T47D (cell line): Measurements from ENCODE around the gene MED13.
"Not testable (repeated sequence)": the region's sequence is repeated elsewhere in the genome, so short reads cannot be mapped to it uniquely, and the experiment has no call there.

ENCODE experiments used
- DNase-seq, 2 experiments: peaks; one replicate each; pipeline versions ENCODE4 v3.0.0 to v3.0.0-alpha.2; 2011 to 2012; ENCODE audit warnings: low read depth in 1 of 2, low spot score in 1 of 2
- JUND ChIP-seq: IDR thresholded peaks from 2 replicates; pipeline ENCODE4 v1.6.1; 2012; ENCODE audit warnings: low read depth
- in situ Hi-C: cut with HindIII; loops from 2 replicates; pipeline ENCODE4 v1.10.0; 2016; ENCODE audit warnings: low sequenced_read_pairs, low pct_unique_long_range_greater_than_20kb

MED13 gene

GRCh38 chr17:62000186-62000585 is 64.9 kb downstream of the MED13 start:
- DNase-seq, result no peak
- no peak for TF ChIP-seq JUND
- in situ Hi-C loops, result no loop called here

- in situ Hi-C loops, DNase-seq: not testable (repeated sequence)
These were observed 66.5 kb downstream of the MED13 start for GRCh38 chr17:61998534-61998933.

- no peak for TF ChIP-seq JUND
- in situ Hi-C loops, result no loop called here
- DNase-seq, result peak in 1 of 2 experiments; percentile 6
These were observed 67.4 kb downstream of the MED13 start for GRCh38 chr17:61997664-61998063.

GRCh38 chr17:61996916-61997605 is 68.0 kb downstream of the MED13 start:
- no peak for DNase-seq
- in situ Hi-C loops, result no loop called here
- TF ChIP-seq JUND, result no peak

- no peak for DNase-seq
- TF ChIP-seq JUND, result no peak
- in situ Hi-C loops, result no loop called here
These were observed 75.6 kb downstream of the MED13 start for GRCh38 chr17:61989509-61989908.

- TF ChIP-seq JUND, result no peak
- no peak for DNase-seq
- in situ Hi-C loops, result no loop called here
These were observed 78.2 kb downstream of the MED13 start for GRCh38 chr17:61986898-61987297.

- in situ Hi-C loops, result no loop called here
- TF ChIP-seq JUND, result no peak
- no peak for DNase-seq
These were observed 80.3 kb downstream of the MED13 start for GRCh38 chr17:61984821-61985220.

- in situ Hi-C loops, result no loop called here
- DNase-seq, result no peak
- no peak for TF ChIP-seq JUND
These were observed 83.8 kb downstream of the MED13 start for GRCh38 chr17:61981323-61981722.

- DNase-seq, result no peak
- TF ChIP-seq JUND, result no peak
- in situ Hi-C loops, result no loop called here
These were observed 84.5 kb downstream of the MED13 start for GRCh38 chr17:61980535-61980934.

- no peak for TF ChIP-seq JUND
- in situ Hi-C loops, result no loop called here
These were observed 91.0 kb downstream of the MED13 start for GRCh38 chr17:61974115-61974514.

GRCh38 chr17:61972311-61972710 is 92.8 kb downstream of the MED13 start:
- in situ Hi-C loops, result no loop called here
- DNase-seq, result no peak

More at GRCh38 chr17:61974115-61974514, 91.0 kb downstream of the MED13 start:
- DNase-seq, result no peak

GRCh38 chr17:61970030-61970429 is 95.0 kb downstream of the MED13 start:
- in situ Hi-C loops, result no loop called here
- no peak for TF ChIP-seq JUND
- no peak for DNase-seq

More at GRCh38 chr17:61972311-61972710, 92.8 kb downstream of the MED13 start:
- no peak for TF ChIP-seq JUND

- no peak for TF ChIP-seq JUND
- in situ Hi-C loops, result no loop called here
- no peak for DNase-seq
These were observed 96.3 kb downstream of the MED13 start for GRCh38 chr17:61968757-61969156.

GRCh38 chr17:61967729-61968128 is 97.3 kb downstream of the MED13 start:
- TF ChIP-seq JUND, result no peak
- in situ Hi-C loops, result no loop called here
- DNase-seq, result no peak
